Measurements from ENCODE around the gene RIMKLB. TPM values are rescaled to one million over a fixed set of nuclear protein-coding genes. Genes with fewer than 3 reads are reported as not detected.

Gene RIMKLB, protein sequence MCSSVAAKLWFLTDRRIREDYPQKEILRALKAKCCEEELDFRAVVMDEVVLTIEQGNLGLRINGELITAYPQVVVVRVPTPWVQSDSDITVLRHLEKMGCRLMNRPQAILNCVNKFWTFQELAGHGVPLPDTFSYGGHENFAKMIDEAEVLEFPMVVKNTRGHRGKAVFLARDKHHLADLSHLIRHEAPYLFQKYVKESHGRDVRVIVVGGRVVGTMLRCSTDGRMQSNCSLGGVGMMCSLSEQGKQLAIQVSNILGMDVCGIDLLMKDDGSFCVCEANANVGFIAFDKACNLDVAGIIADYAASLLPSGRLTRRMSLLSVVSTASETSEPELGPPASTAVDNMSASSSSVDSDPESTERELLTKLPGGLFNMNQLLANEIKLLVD
- total RNA-seq = 46.4 and 180 TPM in 2 replicates

GRCh38 chr12:8697476-8698131, at the start of gene RIMKLB:
TSS of gene RIMKLB (plus strand) at chr12:8697991. CDS start at chr12:8713867, 15,876 bp downstream.
- DNase-seq = peak; percentile 84

DNA sequence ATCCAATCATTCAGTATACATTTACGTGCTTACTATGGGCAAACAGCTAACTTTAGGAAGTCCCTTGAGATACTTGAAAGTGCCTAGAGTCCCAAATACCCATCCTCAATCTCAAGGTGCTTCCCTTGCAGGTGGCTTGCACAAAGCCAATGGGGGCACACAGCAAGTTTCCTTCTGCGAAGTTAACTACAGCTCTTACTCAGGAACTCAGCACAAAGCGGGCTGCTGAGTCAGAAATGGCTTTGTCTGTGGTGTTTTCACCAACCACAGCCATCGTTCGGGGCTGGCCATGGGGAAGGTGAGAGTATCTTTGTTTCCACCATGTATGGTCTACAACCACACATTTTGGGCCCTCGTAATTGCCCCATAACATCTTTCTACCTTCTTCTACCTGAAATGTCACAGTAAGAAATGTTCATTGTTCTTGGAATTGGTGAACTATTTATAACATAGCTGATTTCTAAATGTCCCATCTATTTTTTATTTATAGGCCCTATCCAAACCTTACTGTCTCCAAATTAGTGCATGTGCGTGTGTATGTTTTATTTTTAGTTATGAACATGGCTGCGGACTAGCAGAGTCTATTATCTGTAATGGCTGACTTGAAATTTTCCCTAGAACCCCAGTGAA, 49.1 kb upstream of the RIMKLB start:
- no peak for DNase-seq

GRCh38 chr12:8655421-8655820, 42.4 kb upstream of the RIMKLB start:
- no peak for DNase-seq

DNA sequence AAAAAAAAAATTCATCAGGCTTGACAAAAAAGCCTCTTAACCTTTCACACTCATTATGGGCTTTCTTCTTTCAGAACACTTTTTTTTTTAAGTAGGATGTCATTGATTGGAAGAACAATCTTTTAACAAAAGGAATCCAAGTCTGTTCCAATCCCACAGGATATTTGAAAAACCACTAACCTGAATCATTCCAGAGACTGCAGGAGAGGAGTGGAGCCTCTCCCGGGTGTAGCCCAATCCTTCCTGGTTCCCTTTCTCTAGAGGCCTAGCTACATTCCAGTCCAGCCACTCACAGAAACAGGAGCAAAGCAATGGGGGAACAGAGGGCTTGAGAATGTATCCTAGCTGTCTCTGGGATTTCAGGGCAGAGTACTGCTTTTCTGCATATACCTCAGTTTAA, 39.4 kb upstream of the RIMKLB start:
- peak; percentile 13 for DNase-seq

GRCh38 chr12:8661016-8661415, 36.8 kb upstream of the RIMKLB start:
- DNase-seq = peak; percentile 17

- DNase-seq = no peak
These were observed 36.0 kb upstream of the RIMKLB start for GRCh38 chr12:8661751-8662150.

DNA sequence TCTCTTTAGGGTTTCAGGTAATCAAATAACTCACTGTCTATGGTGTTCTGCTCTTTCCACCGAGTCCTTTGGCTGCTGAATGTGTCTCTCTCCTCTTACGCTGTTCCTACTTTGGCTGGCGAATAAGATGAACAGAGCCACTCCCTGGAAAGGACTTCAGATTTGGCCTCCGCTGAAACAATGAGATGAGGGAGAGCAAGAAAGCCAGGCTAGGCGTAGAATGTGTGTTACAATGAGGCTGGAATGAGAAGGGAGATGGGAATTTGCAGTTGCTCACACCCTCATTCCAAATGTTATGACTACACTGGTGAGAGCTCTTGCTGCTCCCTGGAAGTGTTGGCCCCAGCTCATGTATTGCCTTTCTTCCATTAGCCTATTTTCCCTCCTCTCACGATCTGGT, 35.2 kb upstream of the RIMKLB start, which contains the start of gene MFAP5:
TSS of gene MFAP5 (minus strand) at position 234 of the 400 bp plus-strand sequence. CDS start 722 bp downstream, outside the sequence.
- DNase-seq = no peak

GRCh38 chr12:8664228-8664913, 33.4 kb upstream of the RIMKLB start:
- no peak for DNase-seq

DNA sequence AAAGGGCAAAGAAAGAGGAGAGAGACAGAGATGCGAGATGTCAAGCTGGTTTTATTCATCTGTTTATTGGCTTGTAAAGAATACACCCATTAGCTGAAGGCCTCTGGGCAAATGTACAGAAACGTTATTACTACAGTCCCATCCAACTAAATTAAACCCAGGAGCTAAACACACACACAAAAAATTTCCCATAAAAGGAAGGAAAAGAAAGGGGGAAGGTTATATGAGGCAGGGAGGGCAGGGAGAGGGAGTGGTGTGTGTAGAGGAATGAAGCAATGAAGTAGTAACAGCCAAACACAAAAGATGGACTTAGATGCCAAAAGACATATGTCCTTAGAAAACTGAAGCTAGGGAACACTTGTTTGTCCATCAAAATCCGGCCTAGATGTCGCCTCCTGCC, 32.0 kb upstream of the RIMKLB start:
- no peak for DNase-seq

DNA sequence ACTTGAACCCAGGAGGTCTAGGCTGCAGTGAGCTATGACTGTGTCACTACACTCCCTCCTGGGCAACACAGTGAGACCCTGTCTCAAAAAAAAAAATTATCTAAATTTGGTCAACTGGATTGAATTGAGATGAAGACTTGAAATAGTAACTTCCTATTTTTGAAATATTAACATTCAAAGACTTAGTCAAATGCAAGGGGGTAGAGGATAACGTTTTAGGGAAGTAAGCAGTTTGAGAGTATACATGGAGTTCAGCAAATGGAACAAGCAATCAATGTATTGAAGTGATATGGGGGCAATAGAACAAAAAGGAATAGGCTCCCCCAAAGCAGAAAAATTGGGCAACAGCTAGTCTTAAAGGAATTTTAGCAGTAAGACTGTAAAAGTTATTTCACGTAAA, 30.5 kb upstream of the RIMKLB start:
- no peak for DNase-seq

GRCh38 chr12:8668441-8668840, 29.4 kb upstream of the RIMKLB start:
- no peak for DNase-seq

GRCh38 chr12:8672381-8672780, 25.4 kb upstream of the RIMKLB start:
- DNase-seq = no peak

GRCh38 chr12:8675591-8676036, 22.2 kb upstream of the RIMKLB start:
- peak; percentile 48 for DNase-seq

DNA sequence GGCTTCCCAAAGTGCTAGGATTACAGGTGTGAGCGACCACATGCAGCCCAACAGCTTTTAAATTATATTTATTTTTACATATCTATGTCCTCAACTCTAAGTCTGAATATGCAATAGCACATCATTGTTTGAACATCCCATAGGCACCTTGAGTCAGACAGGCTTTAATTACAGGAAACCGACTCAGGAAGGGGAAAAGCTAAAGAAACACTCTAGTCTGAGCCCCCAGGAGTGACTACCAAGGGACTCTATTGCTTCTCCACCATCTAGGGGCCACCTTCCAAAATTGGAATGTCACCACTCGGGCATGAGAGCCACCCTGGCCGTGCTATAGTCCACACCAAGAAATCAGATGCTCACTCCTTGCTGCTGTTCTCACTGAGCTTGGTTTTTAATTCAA, 21.1 kb upstream of the RIMKLB start:
- peak; percentile 78 for DNase-seq

GRCh38 chr12:8677362-8677761, 20.4 kb upstream of the RIMKLB start:
- DNase-seq = no peak

DNA sequence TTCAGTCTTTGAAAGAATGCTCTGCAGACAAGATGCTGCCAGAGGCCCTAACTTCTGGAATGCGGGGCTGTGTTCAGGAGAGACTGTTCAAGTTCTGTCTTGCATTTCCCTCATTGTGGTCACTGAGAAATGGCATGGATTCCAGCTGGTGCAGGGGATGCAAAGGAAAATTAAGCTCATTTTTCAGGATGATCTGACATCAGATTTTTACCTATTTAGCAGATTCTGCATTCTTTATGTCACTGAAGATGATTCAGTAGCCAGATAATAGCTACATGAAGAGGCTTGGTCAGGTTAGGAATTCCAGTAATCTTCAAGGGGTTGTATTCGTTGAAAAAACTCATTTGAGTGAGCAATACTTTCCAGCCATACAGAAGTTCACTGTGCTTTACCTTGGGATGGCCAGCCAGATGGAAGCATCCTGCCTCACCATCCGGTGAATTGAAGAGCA, 19.1 kb upstream of the RIMKLB start:
- DNase-seq = no peak

DNA sequence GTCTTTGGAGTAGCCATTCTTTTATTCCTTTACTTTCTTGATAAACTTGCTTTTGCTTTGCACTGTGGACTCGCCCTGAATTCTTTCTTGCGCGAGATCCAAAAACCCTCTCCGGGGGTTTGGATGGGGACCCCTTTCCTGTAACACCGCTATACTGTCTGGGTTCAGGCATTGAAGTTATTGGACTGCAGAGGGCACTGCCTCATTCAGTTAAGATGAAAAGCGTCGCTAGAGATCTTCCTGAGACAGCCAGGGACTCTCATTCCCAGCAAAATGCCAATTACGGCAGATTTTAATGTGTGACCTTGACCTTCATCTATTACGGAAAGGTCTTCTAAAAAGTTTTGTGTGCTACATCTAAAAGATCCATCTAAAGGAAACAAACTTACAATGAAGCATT, 17.3 kb upstream of the RIMKLB start:
- DNase-seq = peak; percentile 44

- DNase-seq = peak; percentile 94
These were observed 16.5 kb upstream of the RIMKLB start for GRCh38 chr12:8681129-8681884.

DNA sequence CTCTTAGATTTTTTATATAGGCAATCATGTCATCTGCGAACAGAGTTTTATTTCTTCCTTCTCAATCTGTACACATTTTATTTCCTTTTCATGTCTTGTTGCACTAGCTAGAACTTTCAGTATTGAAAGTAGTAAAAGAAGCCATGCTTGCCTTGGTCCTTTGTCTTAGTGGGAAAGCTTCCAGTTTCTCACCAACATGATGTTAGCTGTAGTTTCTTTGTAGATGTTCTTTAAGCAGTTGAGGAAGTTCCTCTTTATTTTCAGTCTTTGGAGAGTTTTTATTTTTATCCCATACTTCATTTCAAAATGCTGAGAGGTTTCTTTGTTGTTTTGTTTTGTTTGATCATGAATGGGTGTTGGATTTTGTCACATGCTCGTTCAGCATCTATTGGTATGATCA, 12.7 kb upstream of the RIMKLB start:
- no peak for DNase-seq

- peak; percentile 92 for DNase-seq
These were observed 9.8 kb upstream of the RIMKLB start for GRCh38 chr12:8687846-8688601.

DNA sequence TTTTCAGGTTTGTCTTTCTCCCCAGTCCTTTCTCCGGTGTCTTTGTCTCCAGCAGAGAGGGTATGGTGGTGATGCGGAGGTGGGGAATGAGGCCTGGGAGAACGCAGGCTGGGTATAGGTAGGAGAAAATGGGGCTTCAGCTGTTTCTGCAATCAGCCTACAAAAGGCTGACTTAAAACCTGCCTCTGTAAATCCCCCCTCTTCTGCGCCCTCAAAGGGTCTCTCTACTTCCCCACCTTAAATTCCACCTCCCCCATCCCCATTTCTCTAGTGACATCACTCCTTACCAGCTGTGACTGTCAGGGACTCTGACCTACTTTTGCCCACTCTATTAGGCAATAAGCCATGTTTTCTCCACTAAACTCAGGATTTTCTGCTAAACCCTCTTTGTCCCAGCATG, 8.1 kb upstream of the RIMKLB start:
- no peak for DNase-seq
